GM12865 (cell line): ENCODE measurements around the gene LCAT.
"Not testable (repeated sequence)": the region's sequence is repeated elsewhere in the genome, so short reads cannot be mapped to it uniquely, and the experiment has no call there.

Source experiments
- DNase-seq: peaks from one replicate; pipeline ENCODE4 v3.0.0; 2010; ENCODE audit warnings: low read depth
- H3K4me3 ChIP-seq: 2 replicates; pipeline ENCODE4 v1.5.1; 2011; ENCODE audit warnings: mild to moderate bottlenecking, low read depth, low read length, control low read depth
- TF ChIP-seq, protein P1 (sequence below): IDR thresholded peaks from 2 replicates; pipeline ENCODE4 v1.5.1; 2011; ENCODE audit warnings: low read length, control low read depth, low read depth, inconsistent platforms; ENCODE audit not compliant: insufficient read depth; ENCODE audit errors: missing control alignments

The LCAT gene

DNA sequence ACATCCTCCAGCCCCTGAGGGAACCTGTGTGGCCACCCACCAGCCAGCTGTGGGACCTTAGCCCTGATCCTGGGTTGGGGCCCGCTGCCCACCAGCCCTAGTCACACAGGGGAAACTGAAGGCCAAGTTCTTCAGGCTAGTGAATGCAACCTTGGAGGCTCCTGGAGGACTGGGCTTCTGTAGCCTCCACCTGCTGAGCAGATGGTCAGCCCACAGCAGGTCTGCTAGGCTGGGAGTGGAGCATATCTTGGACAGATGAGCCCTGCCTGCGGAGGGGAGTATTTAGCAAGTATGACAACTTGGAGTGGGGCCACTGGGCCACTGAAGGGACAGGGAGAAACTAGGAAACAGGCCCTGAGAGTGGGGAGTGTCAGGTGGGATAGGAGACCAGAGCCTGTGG, 32.3 kb upstream of the LCAT start:
- no peak overlapping the region for H3K4me3 ChIP-seq
- DNase-seq, result no peak
- TF ChIP-seq, protein P1, sequence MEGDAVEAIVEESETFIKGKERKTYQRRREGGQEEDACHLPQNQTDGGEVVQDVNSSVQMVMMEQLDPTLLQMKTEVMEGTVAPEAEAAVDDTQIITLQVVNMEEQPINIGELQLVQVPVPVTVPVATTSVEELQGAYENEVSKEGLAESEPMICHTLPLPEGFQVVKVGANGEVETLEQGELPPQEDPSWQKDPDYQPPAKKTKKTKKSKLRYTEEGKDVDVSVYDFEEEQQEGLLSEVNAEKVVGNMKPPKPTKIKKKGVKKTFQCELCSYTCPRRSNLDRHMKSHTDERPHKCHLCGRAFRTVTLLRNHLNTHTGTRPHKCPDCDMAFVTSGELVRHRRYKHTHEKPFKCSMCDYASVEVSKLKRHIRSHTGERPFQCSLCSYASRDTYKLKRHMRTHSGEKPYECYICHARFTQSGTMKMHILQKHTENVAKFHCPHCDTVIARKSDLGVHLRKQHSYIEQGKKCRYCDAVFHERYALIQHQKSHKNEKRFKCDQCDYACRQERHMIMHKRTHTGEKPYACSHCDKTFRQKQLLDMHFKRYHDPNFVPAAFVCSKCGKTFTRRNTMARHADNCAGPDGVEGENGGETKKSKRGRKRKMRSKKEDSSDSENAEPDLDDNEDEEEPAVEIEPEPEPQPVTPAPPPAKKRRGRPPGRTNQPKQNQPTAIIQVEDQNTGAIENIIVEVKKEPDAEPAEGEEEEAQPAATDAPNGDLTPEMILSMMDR, result no peak

DNA sequence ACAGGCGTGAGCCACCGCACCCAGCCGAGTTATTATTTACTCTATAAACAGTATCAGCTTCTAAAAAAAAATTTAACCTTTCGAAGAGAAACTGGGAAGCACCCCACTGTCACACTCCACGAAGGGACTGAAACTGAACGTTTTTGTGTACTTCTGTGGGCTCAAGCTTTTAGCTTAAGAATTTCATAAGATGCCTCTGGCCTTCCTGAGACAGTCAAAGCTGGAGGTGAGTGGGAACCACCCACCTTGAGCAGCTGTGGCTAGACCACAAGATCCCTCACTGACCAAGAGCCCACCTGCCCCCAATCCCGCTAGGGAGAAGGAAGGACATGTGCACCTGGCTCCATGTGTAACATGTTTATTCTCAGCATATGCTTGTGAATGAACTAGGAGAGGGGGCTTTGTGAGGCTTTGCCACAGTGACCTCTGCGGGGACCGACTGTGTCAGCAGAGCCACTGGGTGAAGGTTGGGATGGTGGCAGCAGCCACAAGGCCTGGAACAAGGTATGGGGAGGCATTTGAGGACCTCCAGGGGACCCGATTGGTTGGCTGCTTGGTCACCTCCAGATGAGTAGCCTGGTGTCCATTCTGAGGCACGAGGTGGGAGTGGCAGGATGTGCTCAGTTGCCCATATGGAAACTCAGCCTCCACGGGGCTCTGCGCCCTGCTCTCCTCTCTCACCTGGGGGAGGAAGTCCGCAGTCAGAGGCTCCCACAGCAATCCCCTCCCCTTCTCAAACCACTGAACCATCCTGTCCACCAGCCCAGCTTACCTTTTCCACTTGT, 31.6 kb upstream of the LCAT start:
- H3K4me3 ChIP-seq, result peak overlapping the region; percentile 1; the same call in 1 of the 2 replicates
- DNase-seq, result peak; percentile 80
- TF ChIP-seq, protein P1, result no peak

GRCh38 chr16:67972285-67972684, 28.4 kb upstream of the LCAT start:
- DNase-seq, result not testable (repeated sequence)

GRCh38 chr16:67971111-67971510, 27.2 kb upstream of the LCAT start:
- no peak overlapping the region for H3K4me3 ChIP-seq
- TF ChIP-seq, protein P1, result no peak
- DNase-seq, result no peak

More at GRCh38 chr16:67972285-67972684, 28.4 kb upstream of the LCAT start:
- not testable (repeated sequence) for H3K4me3 ChIP-seq

DNA sequence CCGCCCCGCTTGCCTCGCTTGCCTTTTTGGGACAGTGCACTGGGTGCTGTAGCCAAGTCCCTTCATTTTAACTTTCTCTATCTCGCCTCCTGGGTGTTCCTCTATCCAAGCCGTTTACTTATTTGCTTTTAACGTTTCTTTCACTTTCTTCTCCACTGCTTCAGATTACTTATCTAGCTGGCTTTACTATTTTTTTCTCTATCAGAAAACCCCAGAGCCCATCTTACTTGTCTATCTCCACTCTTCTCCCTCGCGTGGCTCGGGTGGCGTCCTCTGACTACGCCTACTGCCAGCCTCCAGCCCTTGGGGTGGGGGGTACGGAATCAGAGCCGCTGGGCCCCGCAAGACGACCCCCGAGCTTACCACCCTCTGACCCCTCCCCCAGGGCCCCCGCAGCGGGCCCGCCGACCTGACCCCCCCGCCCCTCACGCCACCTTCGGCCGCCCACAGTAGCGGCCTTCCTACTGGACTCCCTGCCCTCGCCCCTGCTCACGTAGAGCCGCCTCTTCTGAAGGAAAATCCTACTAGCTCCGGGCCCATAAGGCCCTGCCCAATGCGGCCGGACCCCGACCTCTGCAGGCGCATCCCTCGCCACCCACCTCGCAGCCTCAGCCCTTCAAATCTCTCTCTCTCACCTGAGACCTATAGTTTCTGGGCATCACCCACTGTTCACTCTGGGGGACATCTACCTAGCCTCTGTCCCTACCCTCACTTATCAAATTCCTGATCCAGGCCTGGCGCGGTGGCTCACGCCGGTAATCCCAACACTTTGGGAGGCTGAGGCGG, 25.5 kb upstream of the LCAT start:
- TF ChIP-seq, protein P1, result no peak
- no peak for DNase-seq
- peak overlapping the region; percentile 71 for H3K4me3 ChIP-seq

DNA sequence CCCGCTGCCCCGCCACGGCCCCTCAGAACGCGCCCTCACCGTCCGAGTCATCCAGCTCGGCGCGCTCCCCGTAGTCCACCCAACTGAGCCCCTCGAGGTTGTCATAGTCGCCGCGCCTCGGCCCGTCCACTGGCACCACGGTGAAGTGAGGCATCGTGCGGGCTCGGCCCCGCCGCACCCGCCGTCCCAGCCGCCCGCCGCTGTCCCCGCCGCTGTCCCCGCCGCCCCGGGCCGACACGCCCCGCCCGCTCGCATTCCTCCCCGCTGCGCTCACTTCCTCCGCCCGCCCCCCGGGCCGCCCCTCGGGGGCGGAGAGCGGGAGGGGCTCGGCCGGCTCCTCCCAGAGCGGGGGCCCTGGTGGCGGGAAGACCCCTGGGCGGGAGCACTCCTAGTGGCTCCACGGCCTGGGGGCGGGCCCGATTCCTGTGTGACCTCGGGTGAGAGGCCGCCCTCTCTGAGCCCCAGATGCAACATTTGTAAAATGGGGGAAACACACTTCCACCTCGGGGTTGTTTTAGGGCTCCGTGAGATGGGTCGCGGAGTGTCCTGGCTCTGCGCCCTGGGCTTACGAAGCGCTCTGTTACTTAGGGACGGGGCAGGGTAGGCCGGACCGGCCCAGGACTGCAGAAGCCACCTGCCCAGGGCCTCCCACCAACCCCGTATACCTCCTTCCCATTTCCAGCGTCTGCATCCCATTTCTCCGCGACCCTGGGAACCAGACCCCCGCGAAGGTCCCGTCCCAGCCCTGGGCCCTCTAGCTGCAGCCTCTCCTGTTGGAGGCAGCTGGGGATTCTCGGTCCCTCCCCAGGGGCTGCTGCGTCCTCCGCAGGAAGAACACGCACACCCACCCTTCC, 24.7 kb upstream of the LCAT start, which contains the start of gene SLC12A4:
Gene SLC12A4 (minus strand): TSS at position 238 of the 854 bp plus-strand sequence. CDS start 84 bp downstream, at position 154.
- peak within 1 kb of the TSS; percentile 71 for H3K4me3 ChIP-seq
- TF ChIP-seq, protein P1, result no peak
- DNase-seq, result peak; percentile 93
